Transverse colon (tissue), 4 donors: ENCODE measurements around the gene TNFRSF8. TPM values are rescaled to one million over a fixed set of nuclear protein-coding genes. Genes with fewer than 3 reads are reported as not detected.

Experiments
- DNase-seq: peaks from one replicate; pipeline ENCODE4 v3.0.0-alpha.2; 2019
- H3K27ac ChIP-seq, 4 donors: fragments of 200-600 bp; sonication (generic); 2 replicates each; pipeline ENCODE4 v1.5.1; 2016 to 2018; ENCODE audit warnings: inconsistent platforms in 4 of 4
- H3K27me3 ChIP-seq: fragments of 200-600 bp; sonication (generic); 2 replicates; pipeline ENCODE4 v1.5.1; 2017; ENCODE audit warnings: inconsistent platforms
- H3K36me3 ChIP-seq, 4 donors: fragments of 200-600 bp; sonication (generic); 2 replicates each; pipeline ENCODE4 v1.5.1; 2017 to 2019; ENCODE audit warnings: inconsistent platforms in 4 of 4
- H3K4me1 ChIP-seq, 4 donors: fragments of 200-600 bp; sonication (generic); 2 replicates each; pipeline ENCODE4 v1.5.1; 2017 to 2020; ENCODE audit warnings: inconsistent platforms in 4 of 4
- H3K4me3 ChIP-seq, 4 donors: fragments of 200-600 bp; sonication (generic); 1 replicate in 1 of 4; 2 replicates in 3 of 4; pipeline versions ENCODE4 v1.5.1 to v1.6.1; 2017 to 2019; ENCODE audit warnings: inconsistent platforms in 4 of 4
- H3K9me3 ChIP-seq, 2 donors: fragments of 200-600 bp; sonication (generic); 2 replicates each; pipeline ENCODE4 v1.5.1; 2017 to 2019; ENCODE audit warnings: inconsistent platforms in 2 of 2
- CTCF ChIP-seq, 5 experiments: fragments of 200-600 bp in 3 of 5; fragments of 450-650 bp in 2 of 5; sonication (generic) in 3 of 5; IDR thresholded peaks; 1 replicate in 2 of 5; 2 replicates in 3 of 5; pipeline ENCODE4 v1.5.1; 2016 to 2017; ENCODE audit warnings: antibody characterized with exemption in 5 of 5, inconsistent platforms in 3 of 5, mild to moderate bottlenecking in 2 of 5, moderate library complexity in 1 of 5
- EP300 ChIP-seq: sonication (generic); formaldehyde crosslinking; IDR thresholded peaks from one replicate; pipeline ENCODE4 v1.6.1; 2017; ENCODE audit warnings: antibody characterized with exemption, low read depth
- POLR2A ChIP-seq: fragments of 450-650 bp; IDR thresholded peaks from one replicate; pipeline ENCODE4 v1.6.1; 2016; ENCODE audit warnings: antibody characterized with exemption, mild to moderate bottlenecking, moderate library complexity
- POLR2AphosphoS5 ChIP-seq, 3 donors: sonication (generic); formaldehyde crosslinking; IDR thresholded peaks; one replicate each; pipeline ENCODE4 v1.6.1; 2016; ENCODE audit warnings: antibody characterized with exemption in 3 of 3
- WGBS, 2 donors: methylation state at CpG; one replicate each; pipeline ENCODE4 v1.1.5; 2018; ENCODE audit warnings: low coverage in 1 of 2; 5-methylcytosine and 5-hydroxymethylcytosine counted together
- in situ Hi-C, 4 donors: fragments of 200-750 bp; cut with MboI; loops; one replicate each; pipeline versions ENCODE4 v1.15.0 to v1.15.1; 2017; ENCODE audit warnings: low sequenced_read_pairs in 3 of 4, low pct_ligation_motif_present in 1 of 4, low pct_unique_long_range_greater_than_20kb in 1 of 4
- intact Hi-C: fragments of 100-400 bp; cut with DNase I; formaldehyde crosslinking; loops from one replicate; pipeline ENCODE4 v1.15.1; 2023; ENCODE audit warnings: low total_unique reads
- total RNA-seq, 4 donors: library from RNA; depleted of rRNA; stranded (reverse); fragments of >200 nt; gene quantifications; one replicate each; pipeline ENCODE4 v1.1.0, GENCODE V29; 2016

TNFRSF8 gene
- total RNA-seq, 4 donors from 2014 or later, result 0.16 TPM; not detected in 3

GRCh38 chr1:12172042-12172851, 109.1 kb downstream of the TNFRSF8 start:
- H3K27ac ChIP-seq, result peak overlapping the region; percentile 55 to 81 (median 73)
- intact Hi-C loops (no loop called here), in situ Hi-C loops (no loop called here)
- TF ChIP-seq CTCF (IDR thresholded peaks at IDR 0.05), result no peak
- TF ChIP-seq EP300, result no peak
- no peak for TF ChIP-seq POLR2A
- no peak for TF ChIP-seq POLR2AphosphoS5 (IDR thresholded peaks at IDR 0.05)
- H3K4me1 ChIP-seq, result peaks cover 0 to 55% (median 22%) of the 10 kb centered on the region in 4 donors
- no peaks in the 10 kb centered on the region for H3K36me3 ChIP-seq
- DNase-seq, result no peak
- H3K9me3 ChIP-seq, result no peaks in the 10 kb centered on the region
- H3K27me3 ChIP-seq, result no peaks in the 10 kb centered on the region
- WGBS, 2 donors, result 76% methylated on average over 14 of the region's 14 CpGs; no CpG with 5 or more reads in 1 of the 2 donors
- H3K4me3 ChIP-seq, result no peak overlapping the region

GRCh38 chr1:12173041-12173509, 110.0 kb downstream of the TNFRSF8 start:
- WGBS, 2 donors, result 66% methylated on average over 3 of the region's 3 CpGs; no CpG with 5 or more reads in 1 of the 2 donors
- peak overlapping the region; percentile 55 to 81 (median 73) for H3K27ac ChIP-seq
- no peaks in the 10 kb centered on the region for H3K36me3 ChIP-seq
- DNase-seq, result no peak
- no peaks in the 10 kb centered on the region for H3K9me3 ChIP-seq
- TF ChIP-seq POLR2A, result no peak
- TF ChIP-seq POLR2AphosphoS5 (IDR thresholded peaks at IDR 0.05), result no peak
- TF ChIP-seq CTCF (IDR thresholded peaks at IDR 0.05), result no peak
- TF ChIP-seq EP300, result no peak
- peaks cover 2 to 58% (median 21%) of the 10 kb centered on the region in 4 donors for H3K4me1 ChIP-seq
- in situ Hi-C loops, result no loop called here
- intact Hi-C loops, result no loop called here
- no peak overlapping the region for H3K4me3 ChIP-seq
- no peaks in the 10 kb centered on the region for H3K27me3 ChIP-seq

- H3K27me3 ChIP-seq, result no peaks in the 10 kb centered on the region
- 61% methylated on average over 10 of the region's 11 CpGs; no CpG with 5 or more reads in 1 of the 2 donors for WGBS, 2 donors
- H3K4me1 ChIP-seq, result peaks cover 8 to 63% (median 27%) of the 10 kb centered on the region in 4 donors
- in situ Hi-C loops (no loop called here), intact Hi-C loops (no loop called here)
- H3K36me3 ChIP-seq, result no peaks in the 10 kb centered on the region
- peak; percentile 82 for DNase-seq
- H3K27ac ChIP-seq, result peak overlapping the region; percentile 55 to 81 (median 73)
- H3K4me3 ChIP-seq, result no peak overlapping the region
- TF ChIP-seq POLR2AphosphoS5 (IDR thresholded peaks at IDR 0.05), result peak in 2 of 3 donors; percentile 38 to 44
- TF ChIP-seq CTCF (IDR thresholded peaks at IDR 0.05), result no peak
- no peak for TF ChIP-seq EP300
- peak; percentile 25 for TF ChIP-seq POLR2A
- H3K9me3 ChIP-seq, result no peaks in the 10 kb centered on the region
Observed at GRCh38 chr1:12173631-12174121, 110.6 kb downstream of the TNFRSF8 start.
